Measurements from ENCODE around the gene IL3RA.

- TF ChIP-seq MAX (IDR thresholded peaks at IDR 0.05; ENCODE audit: low read depth) (no peak), CTCF (IDR thresholded peaks at IDR 0.05) (no peak), REST (IDR thresholded peaks at IDR 0.05; ENCODE audit: low read depth, low read length) (no peak), RXRA (IDR thresholded peaks at IDR 0.05; ENCODE audit: borderline replicate concordance, low read depth) (no peak), EP300 (IDR thresholded peaks at IDR 0.05; ENCODE audit: borderline replicate concordance in 1 of 2, low read depth in 1 of 2, low read length in 1 of 2) (no peak), JUND (IDR thresholded peaks at IDR 0.05) (no peak)
Measured at GRCh38 chrX:1425381-1425780, 88.8 kb downstream of the IL3RA start.

Measured in SK-N-SH (cell line).